Ishikawa (cell line): ENCODE data around the gene RGS7.

Experiments
- CEBPB ChIP-seq: IDR thresholded peaks from 2 replicates; pipeline ENCODE4 v1.6.1; 2012
- CREB1 ChIP-seq: IDR thresholded peaks from 2 replicates; pipeline ENCODE4 v1.6.1; 2012; ENCODE audit warnings: low read depth
- EGR1 ChIP-seq: IDR thresholded peaks from 2 replicates; pipeline ENCODE4 v1.6.1; 2012
- EP300 ChIP-seq: IDR thresholded peaks from 2 replicates; pipeline ENCODE4 v1.6.1; 2012; ENCODE audit warnings: borderline replicate concordance
- FOXM1 ChIP-seq: IDR thresholded peaks from 2 replicates; pipeline ENCODE4 v1.6.1; 2012; ENCODE audit warnings: low read depth, borderline replicate concordance
- TAF1 ChIP-seq: IDR thresholded peaks from 2 replicates; pipeline ENCODE4 v1.6.1; 2012; ENCODE audit warnings: low read depth, mild to moderate bottlenecking
- TCF12 ChIP-seq: IDR thresholded peaks from 2 replicates; pipeline ENCODE4 v1.6.1; 2012; ENCODE audit warnings: low read depth
- YY1 ChIP-seq: IDR thresholded peaks from 2 replicates; pipeline ENCODE4 v1.6.1; 2012; ENCODE audit warnings: low read depth
- ZBTB7A ChIP-seq: IDR thresholded peaks from 2 replicates; pipeline ENCODE4 v1.6.1; 2012; ENCODE audit warnings: low read depth
- TF ChIP-seq, protein P1 (sequence below): IDR thresholded peaks from 2 replicates; pipeline ENCODE4 v1.6.1; 2012
- TF ChIP-seq, protein P2 (sequence below): IDR thresholded peaks from 2 replicates; pipeline ENCODE4 v1.6.1; 2012; ENCODE audit warnings: low read depth, mild to moderate bottlenecking
- TF ChIP-seq, protein P3 (sequence below): IDR thresholded peaks from 2 replicates; pipeline ENCODE4 v1.6.1; 2012

DNA sequence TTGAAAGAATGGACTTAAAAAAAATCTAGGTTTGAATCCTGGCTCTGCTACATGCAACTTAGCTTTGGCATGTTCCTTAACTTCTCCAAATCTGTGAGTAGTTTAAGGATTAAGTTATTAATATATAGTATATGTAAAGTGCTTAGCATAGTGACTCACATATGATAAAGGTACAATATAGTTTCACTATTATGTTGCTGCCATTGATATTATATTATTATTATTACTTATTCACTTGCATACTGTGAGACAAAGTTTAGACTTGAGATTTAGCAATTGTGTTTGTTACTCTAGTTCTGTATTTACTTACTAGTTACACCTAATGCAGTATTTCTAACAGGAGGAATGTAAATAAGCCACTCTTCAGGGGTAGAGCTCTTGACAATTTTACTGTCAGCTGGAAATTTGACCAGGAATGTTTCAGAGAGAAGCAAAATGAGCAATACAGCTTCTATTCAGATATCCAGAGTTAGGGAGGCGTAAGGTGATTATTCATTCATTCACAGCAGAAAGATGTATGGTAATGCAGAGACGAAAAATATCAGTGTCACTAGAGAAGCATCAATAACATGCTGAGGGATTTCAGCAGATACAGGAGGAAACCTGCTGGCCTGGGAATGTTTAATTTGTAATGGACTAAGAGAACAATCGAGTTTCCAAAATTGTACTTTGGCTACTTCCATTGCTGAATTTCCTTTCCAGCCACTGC, 25.5 kb downstream of the RGS7 start:
- TF ChIP-seq EP300, result no peak
- TF ChIP-seq, protein P1, sequence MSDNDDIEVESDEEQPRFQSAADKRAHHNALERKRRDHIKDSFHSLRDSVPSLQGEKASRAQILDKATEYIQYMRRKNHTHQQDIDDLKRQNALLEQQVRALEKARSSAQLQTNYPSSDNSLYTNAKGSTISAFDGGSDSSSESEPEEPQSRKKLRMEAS, result no peak
- TF ChIP-seq, protein P2, sequence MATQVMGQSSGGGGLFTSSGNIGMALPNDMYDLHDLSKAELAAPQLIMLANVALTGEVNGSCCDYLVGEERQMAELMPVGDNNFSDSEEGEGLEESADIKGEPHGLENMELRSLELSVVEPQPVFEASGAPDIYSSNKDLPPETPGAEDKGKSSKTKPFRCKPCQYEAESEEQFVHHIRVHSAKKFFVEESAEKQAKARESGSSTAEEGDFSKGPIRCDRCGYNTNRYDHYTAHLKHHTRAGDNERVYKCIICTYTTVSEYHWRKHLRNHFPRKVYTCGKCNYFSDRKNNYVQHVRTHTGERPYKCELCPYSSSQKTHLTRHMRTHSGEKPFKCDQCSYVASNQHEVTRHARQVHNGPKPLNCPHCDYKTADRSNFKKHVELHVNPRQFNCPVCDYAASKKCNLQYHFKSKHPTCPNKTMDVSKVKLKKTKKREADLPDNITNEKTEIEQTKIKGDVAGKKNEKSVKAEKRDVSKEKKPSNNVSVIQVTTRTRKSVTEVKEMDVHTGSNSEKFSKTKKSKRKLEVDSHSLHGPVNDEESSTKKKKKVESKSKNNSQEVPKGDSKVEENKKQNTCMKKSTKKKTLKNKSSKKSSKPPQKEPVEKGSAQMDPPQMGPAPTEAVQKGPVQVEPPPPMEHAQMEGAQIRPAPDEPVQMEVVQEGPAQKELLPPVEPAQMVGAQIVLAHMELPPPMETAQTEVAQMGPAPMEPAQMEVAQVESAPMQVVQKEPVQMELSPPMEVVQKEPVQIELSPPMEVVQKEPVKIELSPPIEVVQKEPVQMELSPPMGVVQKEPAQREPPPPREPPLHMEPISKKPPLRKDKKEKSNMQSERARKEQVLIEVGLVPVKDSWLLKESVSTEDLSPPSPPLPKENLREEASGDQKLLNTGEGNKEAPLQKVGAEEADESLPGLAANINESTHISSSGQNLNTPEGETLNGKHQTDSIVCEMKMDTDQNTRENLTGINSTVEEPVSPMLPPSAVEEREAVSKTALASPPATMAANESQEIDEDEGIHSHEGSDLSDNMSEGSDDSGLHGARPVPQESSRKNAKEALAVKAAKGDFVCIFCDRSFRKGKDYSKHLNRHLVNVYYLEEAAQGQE, result no peak
- TF ChIP-seq YY1, result no peak
- TF ChIP-seq, protein P3, sequence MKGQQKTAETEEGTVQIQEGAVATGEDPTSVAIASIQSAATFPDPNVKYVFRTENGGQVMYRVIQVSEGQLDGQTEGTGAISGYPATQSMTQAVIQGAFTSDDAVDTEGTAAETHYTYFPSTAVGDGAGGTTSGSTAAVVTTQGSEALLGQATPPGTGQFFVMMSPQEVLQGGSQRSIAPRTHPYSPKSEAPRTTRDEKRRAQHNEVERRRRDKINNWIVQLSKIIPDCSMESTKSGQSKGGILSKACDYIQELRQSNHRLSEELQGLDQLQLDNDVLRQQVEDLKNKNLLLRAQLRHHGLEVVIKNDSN, result no peak
- TF ChIP-seq TAF1, result no peak
- no peak for TF ChIP-seq CEBPB
- TF ChIP-seq TCF12, result no peak
- no peak for TF ChIP-seq EGR1
- no peak for TF ChIP-seq FOXM1
- TF ChIP-seq ZBTB7A, result no peak
- no peak for TF ChIP-seq CREB1
